HepG2 (cell line): Measurements from ENCODE around the gene CAMK1.

Experiments used
- ATF6 ChIP-seq: sonication (generic); formaldehyde crosslinking; conservative IDR thresholded peaks from 2 replicates; pipeline ENCODE4 v1.4.0; 2020; ENCODE audit warnings: missing genetic modification reagents
- BHLHE40 ChIP-seq: IDR thresholded peaks from 2 replicates; pipeline ENCODE4 v1.6.1; 2011; ENCODE audit warnings: low read length, improper control_type of control experiment
- CTCF ChIP-seq: sonication (generic); formaldehyde crosslinking; IDR thresholded peaks from 2 replicates; pipeline ENCODE4 v1.5.0; 2020; ENCODE audit warnings: mild to moderate bottlenecking, missing genetic modification reagents, moderate library complexity
- FOSL2 ChIP-seq: sonication (generic); formaldehyde crosslinking; IDR thresholded peaks from 2 replicates; pipeline ENCODE4 v1.4.0; 2020; ENCODE audit warnings: missing genetic modification reagents
- NR3C1 ChIP-seq: sonication (generic); formaldehyde crosslinking; IDR thresholded peaks from 2 replicates; pipeline ENCODE4 v1.4.0; 2020; ENCODE audit warnings: missing genetic modification reagents
- PAWR ChIP-seq: sonication (generic); formaldehyde crosslinking; IDR thresholded peaks from 2 replicates; pipeline ENCODE4 v1.4.0; 2020; ENCODE audit warnings: missing genetic modification reagents, mild to moderate bottlenecking, borderline replicate concordance
- POLR2A ChIP-seq, 2 experiments: IDR thresholded peaks; 2 replicates each; pipeline ENCODE4 v1.6.1; 2011; ENCODE audit warnings: low read depth in 2 of 2, low read length in 2 of 2, mild to moderate bottlenecking in 1 of 2, moderate library complexity in 1 of 2; ENCODE audit not compliant: insufficient read depth in 1 of 2
- RFX1 ChIP-seq: fragments of 450-650 bp; IDR thresholded peaks from 2 replicates; pipeline ENCODE4 v1.6.1; 2017

GRCh38 chr3:9781978-9782603 is 12.3 kb upstream of the CAMK1 start:
- no peak for TF ChIP-seq ATF6
- no peak for TF ChIP-seq RFX1
- TF ChIP-seq BHLHE40 = no peak
- no peak for TF ChIP-seq CTCF (CRISPR knock-in tag)
- no peak for TF ChIP-seq NR3C1
- no peak for TF ChIP-seq PAWR (CRISPR knock-in tag)
- TF ChIP-seq POLR2A (IDR thresholded peaks at IDR 0.05; ENCODE audit: insufficient read depth in 1 of 2, low read depth in 2 of 2, low read length in 2 of 2) = no peak
- TF ChIP-seq FOSL2 (CRISPR knock-in tag) = no peak
